Activated CD8-positive, alpha-beta memory T cell treated with anti-CD3 and anti-CD28 coated beads, Interleukin-2, amount 50 U/mL, for 1 hour (primary cell): ENCODE measurements around the gene HOMER1.
"Not testable (repeated sequence)": the region's sequence is repeated elsewhere in the genome, so short reads cannot be mapped to it uniquely, and the experiment has no call there.

Source experiments
- DNase-seq: peaks from one replicate; pipeline ENCODE4 v3.0.0-alpha.2; 2020; ENCODE audit errors: extremely low read depth

Gene HOMER1

GRCh38 chr5:79418276-79418675, 95.7 kb downstream of the HOMER1 start:
- no peak for DNase-seq

GRCh38 chr5:79417495-79417894, 96.4 kb downstream of the HOMER1 start:
- no peak for DNase-seq

GRCh38 chr5:79416499-79416898, 97.4 kb downstream of the HOMER1 start:
- DNase-seq, result no peak

GRCh38 chr5:79413112-79413511, 100.8 kb downstream of the HOMER1 start:
- no peak for DNase-seq

GRCh38 chr5:79408028-79408427, 105.9 kb downstream of the HOMER1 start:
- no peak for DNase-seq

- DNase-seq, result no peak
These were observed 106.3 kb downstream of the HOMER1 start for GRCh38 chr5:79407591-79407990.

- DNase-seq, result no peak
These were observed 112.7 kb downstream of the HOMER1 start for GRCh38 chr5:79401216-79401615.

GRCh38 chr5:79399046-79399445, 114.9 kb downstream of the HOMER1 start:
- DNase-seq, result no peak

- no peak for DNase-seq
These were observed 116.9 kb downstream of the HOMER1 start for GRCh38 chr5:79397080-79397479.

GRCh38 chr5:79396265-79396664, 117.7 kb downstream of the HOMER1 start:
- no peak for DNase-seq

- no peak for DNase-seq
These were observed 118.6 kb downstream of the HOMER1 start for GRCh38 chr5:79395296-79395695.

GRCh38 chr5:79392776-79393175, 121.2 kb downstream of the HOMER1 start:
- no peak for DNase-seq

- no peak for DNase-seq
These were observed 127.3 kb downstream of the HOMER1 start for GRCh38 chr5:79386679-79387078.

- DNase-seq, result not testable (repeated sequence)
These were observed 128.8 kb downstream of the HOMER1 start for GRCh38 chr5:79385126-79385525.

- no peak for DNase-seq
These were observed 135.3 kb downstream of the HOMER1 start for GRCh38 chr5:79378510-79379186.

GRCh38 chr5:79357398-79357797, 156.5 kb downstream of the HOMER1 start:
- DNase-seq, result no peak

GRCh38 chr5:79349881-79350280, 164.1 kb downstream of the HOMER1 start:
- DNase-seq, result no peak

GRCh38 chr5:79349047-79349446, 164.9 kb downstream of the HOMER1 start:
- no peak for DNase-seq

- DNase-seq, result no peak
These were observed 167.5 kb downstream of the HOMER1 start for GRCh38 chr5:79346420-79346824.

- no peak for DNase-seq
These were observed 179.9 kb downstream of the HOMER1 start for GRCh38 chr5:79333852-79334557.

GRCh38 chr5:79330071-79330470, 183.9 kb downstream of the HOMER1 start:
- DNase-seq, result no peak

- DNase-seq, result no peak
These were observed 184.5 kb downstream of the HOMER1 start for GRCh38 chr5:79329453-79329852.
